ENCODE measurements around the gene NOP53.
A peak's percentile ranks its signal among the peaks of the same experiment; 100 is the strongest.
"Not testable (repeated sequence)": the region's sequence is repeated elsewhere in the genome, so short reads cannot be mapped to it uniquely, and the experiment has no call there.

Gene NOP53

DNA sequence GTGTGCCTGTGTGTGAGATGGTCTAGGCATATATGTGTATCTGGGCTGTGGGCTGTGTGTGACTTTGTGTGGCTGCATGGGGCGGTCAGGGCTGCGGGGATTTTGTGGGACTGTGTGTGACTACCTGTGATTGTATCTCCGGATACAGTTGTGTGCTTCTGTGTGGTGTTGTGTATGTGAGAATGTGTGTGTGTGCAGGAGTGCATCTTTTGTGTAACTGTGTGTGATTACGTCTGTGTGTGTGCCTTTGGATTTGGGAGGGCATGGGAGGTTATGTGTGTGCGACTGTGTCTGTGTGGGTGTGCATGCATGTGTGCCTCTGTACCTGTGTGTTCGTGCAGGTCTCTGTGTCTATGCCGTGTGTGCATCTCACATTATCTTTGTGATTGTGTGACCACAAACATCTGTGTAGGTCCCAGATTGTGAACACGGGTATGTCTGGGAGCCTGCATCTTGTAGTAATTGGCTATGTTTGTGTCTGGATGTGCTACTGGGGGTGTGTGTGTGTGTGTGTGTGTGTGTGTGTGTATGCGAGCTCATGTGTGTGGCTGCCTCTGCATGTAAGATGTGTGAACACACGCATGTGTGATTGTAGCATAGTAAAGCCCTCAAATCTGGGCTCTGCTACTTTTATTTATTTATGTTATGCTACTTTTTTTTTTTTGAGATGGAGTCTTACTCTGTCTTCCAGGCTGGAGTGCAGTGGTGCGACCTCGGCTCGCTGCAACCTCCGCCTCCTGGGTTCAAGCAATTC, 24.5 kb upstream of the NOP53 start:
- DNase-seq (ENCODE audit: low read depth): no peak
- TF ChIP-seq, protein P1, sequence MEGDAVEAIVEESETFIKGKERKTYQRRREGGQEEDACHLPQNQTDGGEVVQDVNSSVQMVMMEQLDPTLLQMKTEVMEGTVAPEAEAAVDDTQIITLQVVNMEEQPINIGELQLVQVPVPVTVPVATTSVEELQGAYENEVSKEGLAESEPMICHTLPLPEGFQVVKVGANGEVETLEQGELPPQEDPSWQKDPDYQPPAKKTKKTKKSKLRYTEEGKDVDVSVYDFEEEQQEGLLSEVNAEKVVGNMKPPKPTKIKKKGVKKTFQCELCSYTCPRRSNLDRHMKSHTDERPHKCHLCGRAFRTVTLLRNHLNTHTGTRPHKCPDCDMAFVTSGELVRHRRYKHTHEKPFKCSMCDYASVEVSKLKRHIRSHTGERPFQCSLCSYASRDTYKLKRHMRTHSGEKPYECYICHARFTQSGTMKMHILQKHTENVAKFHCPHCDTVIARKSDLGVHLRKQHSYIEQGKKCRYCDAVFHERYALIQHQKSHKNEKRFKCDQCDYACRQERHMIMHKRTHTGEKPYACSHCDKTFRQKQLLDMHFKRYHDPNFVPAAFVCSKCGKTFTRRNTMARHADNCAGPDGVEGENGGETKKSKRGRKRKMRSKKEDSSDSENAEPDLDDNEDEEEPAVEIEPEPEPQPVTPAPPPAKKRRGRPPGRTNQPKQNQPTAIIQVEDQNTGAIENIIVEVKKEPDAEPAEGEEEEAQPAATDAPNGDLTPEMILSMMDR (IDR thresholded peaks at IDR 0.05; ENCODE audit: insufficient read depth, low read depth, low read length, missing control alignments): no peak
- no peak overlapping the region for H3K4me3 ChIP-seq (ENCODE audit: low read length)

DNA sequence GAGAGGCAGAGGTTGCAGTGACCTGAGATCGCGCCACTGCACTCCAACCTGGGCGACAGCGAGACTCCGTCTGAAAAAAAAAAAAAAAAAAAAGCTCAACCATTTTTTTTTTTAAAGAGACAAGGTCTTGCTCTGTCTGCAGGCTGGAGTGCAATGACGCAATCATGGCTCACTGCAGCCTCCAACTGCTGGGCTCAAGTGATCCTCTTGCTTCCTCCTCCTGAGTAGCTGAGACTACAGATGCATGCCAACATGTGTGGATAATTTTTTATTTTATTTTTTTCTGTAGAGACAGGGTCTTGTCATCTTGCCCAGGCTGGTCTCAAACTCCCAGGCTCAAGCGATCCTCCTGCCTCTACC, 21.8 kb upstream of the NOP53 start:
- TF ChIP-seq, protein P1 (IDR thresholded peaks at IDR 0.05; ENCODE audit: insufficient read depth, low read depth, low read length, missing control alignments): no peak
- no peak overlapping the region for H3K4me3 ChIP-seq (ENCODE audit: low read length)
- peak; percentile 89 for DNase-seq (ENCODE audit: low read depth)

DNA sequence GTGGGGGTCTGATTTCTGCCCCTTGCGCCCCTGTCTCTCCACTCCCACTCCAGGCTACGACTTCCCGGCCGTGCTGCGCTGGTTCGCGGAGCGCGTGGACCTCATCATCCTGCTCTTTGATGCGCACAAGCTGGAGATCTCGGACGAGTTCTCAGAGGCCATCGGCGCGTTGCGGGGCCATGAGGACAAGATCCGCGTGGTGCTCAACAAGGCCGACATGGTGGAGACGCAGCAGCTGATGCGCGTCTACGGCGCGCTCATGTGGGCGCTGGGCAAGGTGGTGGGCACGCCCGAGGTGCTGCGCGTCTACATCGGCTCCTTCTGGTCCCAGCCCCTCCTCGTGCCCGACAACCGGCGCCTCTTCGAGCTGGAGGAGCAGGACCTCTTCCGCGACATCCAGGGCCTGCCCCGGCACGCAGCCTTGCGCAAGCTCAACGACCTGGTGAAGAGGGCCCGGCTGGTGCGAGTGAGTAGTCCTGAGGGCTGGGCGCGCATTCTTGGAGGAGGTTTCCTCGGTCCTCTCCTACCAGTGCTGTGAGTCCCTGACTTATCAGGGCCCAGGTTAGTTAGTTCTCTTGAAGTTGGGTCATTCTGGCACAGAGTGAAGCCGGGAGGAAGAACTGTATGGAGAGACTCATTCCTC, 19.5 kb upstream of the NOP53 start:
- no peak overlapping the region for H3K4me3 ChIP-seq (ENCODE audit: low read length)
- DNase-seq (ENCODE audit: low read depth): peak; percentile 98
- TF ChIP-seq, protein P1 (IDR thresholded peaks at IDR 0.05; ENCODE audit: insufficient read depth, low read depth, low read length, missing control alignments): no peak

DNA sequence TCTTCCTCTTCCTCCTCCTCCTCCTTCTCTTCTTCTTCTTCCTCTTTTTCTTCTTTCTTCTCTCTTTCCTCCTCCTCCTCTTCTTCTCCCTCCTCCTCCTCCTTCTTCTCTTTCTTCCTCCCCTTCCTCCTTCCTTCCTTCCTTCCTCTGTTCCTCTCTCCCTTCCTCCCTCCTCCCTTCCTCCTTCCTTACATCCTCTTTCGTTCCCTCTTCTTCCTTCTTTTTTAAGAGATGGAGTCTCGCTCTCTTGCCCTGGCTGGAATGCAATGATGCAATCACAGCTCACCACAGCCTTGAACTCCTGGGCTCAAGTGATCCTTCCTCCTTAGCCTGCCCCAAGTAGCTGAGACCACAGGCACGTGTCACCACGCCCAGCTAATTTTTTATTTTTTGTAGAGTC, 18.9 kb upstream of the NOP53 start:
- no peak for DNase-seq (ENCODE audit: low read depth)
- no peak overlapping the region for H3K4me3 ChIP-seq (ENCODE audit: low read length)
- TF ChIP-seq, protein P1 (IDR thresholded peaks at IDR 0.05; ENCODE audit: insufficient read depth, low read depth, low read length, missing control alignments): no peak

DNA sequence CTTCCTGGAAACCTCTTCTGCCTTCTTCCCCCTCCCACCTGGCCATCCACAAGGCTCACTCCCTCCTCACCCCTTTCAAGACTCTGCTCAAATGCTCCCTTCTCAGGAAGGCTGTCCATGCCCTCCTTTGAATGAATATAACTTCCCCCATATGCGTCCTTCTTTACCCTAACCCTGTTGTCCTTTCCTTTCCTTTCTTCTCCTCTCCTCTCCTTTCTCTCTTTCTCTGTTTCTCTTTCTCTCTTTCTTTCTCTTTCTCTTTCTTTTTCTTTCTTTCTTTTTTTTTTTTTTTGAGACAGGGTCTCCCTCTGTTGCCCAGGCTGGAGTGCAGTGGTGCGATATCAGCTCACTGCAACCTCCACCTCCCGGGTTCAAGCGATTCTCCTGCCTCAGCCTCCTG, 17.1 kb upstream of the NOP53 start:
- not testable (repeated sequence) for DNase-seq (ENCODE audit: low read depth); H3K4me3 ChIP-seq (ENCODE audit: low read length)

DNA sequence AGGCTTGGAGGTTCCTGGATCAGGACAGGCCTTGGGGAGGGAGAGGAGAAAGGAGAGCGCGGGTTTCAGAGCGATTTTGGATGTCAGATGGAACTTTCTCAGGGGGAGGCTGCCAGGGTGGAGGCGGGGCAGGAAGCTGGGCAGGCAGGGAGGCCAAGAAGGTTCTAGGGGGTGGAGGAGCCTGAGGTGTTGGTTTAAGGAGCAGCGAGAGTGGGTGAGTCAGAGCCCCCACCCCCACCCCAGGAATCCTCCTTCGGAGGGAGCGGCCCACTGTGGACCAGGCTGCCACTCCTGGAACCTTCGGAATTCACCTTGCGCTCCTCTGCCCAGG, 15.9 kb upstream of the NOP53 start:
- TF ChIP-seq, protein P1 (IDR thresholded peaks at IDR 0.05; ENCODE audit: insufficient read depth, low read depth, low read length, missing control alignments): no peak
- peak overlapping the region; percentile 43 for H3K4me3 ChIP-seq (ENCODE audit: low read length)
- peak; percentile 97 for DNase-seq (ENCODE audit: low read depth)

DNA sequence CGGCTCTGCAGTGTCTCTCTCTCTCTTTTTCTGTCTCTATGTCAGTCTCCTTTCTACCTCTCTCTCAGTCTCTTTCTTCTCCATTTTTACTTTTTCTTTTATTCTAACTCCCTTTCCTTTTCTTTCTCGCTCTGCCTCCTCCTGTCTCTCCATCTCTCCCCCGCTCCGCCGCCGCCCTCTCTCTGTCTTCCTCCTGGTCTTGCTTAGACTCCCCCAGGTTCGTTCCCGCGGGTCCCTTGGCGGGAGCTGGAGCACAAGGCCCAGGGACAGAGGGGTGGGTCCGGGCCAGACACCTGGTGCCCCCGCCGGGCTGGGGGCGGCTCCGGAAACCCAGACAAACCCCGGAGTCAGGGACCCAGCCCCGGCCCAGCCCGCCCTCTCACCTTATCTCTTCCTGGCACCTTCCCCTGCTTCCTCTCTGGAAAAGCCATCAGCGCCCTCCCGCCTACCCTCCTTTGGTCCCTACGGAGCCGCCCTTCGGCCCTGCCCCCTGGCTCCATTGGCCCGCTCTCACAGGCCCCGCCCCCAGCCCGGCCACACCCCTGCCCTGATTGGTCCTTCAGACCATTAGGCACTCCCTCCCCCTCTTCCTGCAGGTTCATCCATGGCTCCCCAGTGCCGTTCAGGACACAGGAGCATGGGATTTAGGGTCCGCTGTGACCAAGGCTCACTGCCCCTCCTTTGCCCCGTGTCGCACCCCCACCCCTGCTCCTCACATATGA, 15.4 kb upstream of the NOP53 start:
- H3K4me3 ChIP-seq (ENCODE audit: low read length): peak overlapping the region; percentile 43
- TF ChIP-seq, protein P1 (IDR thresholded peaks at IDR 0.05; ENCODE audit: insufficient read depth, low read depth, low read length, missing control alignments): no peak
- peak; percentile 72 for DNase-seq (ENCODE audit: low read depth)
